ENCODE results near the gene RTKN.

The RTKN gene

GRCh38 chr2:74415762-74416395 lies 25.9 kb downstream of the RTKN start:
- no peak for DNase-seq

GRCh38 chr2:74414881-74415761 lies 26.6 kb downstream of the RTKN start:
- peak in 1 of 2 experiments; percentile 23 for DNase-seq

GRCh38 chr2:74414441-74414840 lies 27.3 kb downstream of the RTKN start:
- DNase-seq: no peak

- DNase-seq: no peak
These were observed 28.6 kb downstream of the RTKN start for GRCh38 chr2:74413001-74413698.

- DNase-seq: no peak
These were observed 34.1 kb downstream of the RTKN start for GRCh38 chr2:74407682-74408081.

- no peak for DNase-seq
These were observed 35.7 kb downstream of the RTKN start for GRCh38 chr2:74406035-74406434.

- DNase-seq: no peak
These were observed 39.8 kb downstream of the RTKN start for GRCh38 chr2:74401891-74402290.

GRCh38 chr2:74399785-74400184 lies 42.0 kb downstream of the RTKN start:
- peak in 1 of 2 experiments; percentile 39 for DNase-seq

- no peak for DNase-seq
These were observed 45.6 kb downstream of the RTKN start for GRCh38 chr2:74396149-74396548.

GRCh38 chr2:74393525-74393924 lies 48.2 kb downstream of the RTKN start:
- no peak for DNase-seq

GRCh38 chr2:74392449-74392743 lies 49.3 kb downstream of the RTKN start:
- no peak for DNase-seq

- DNase-seq: peak; percentile 81 to 94
These were observed 49.9 kb downstream of the RTKN start for GRCh38 chr2:74391580-74392448.

- DNase-seq: peak in 1 of 2 experiments; percentile 54
These were observed 50.5 kb downstream of the RTKN start for GRCh38 chr2:74391209-74391579.

- DNase-seq: no peak
These were observed 51.1 kb downstream of the RTKN start for GRCh38 chr2:74390606-74391005.

- no peak for DNase-seq
These were observed 54.4 kb downstream of the RTKN start for GRCh38 chr2:74387346-74387745.

GRCh38 chr2:74385396-74385795 lies 56.3 kb downstream of the RTKN start:
- DNase-seq: no peak

- no peak for DNase-seq
These were observed 57.7 kb downstream of the RTKN start for GRCh38 chr2:74384051-74384450.

- DNase-seq: no peak
These were observed 58.5 kb downstream of the RTKN start for GRCh38 chr2:74383254-74383653.

GRCh38 chr2:74381751-74382150 lies 60.0 kb downstream of the RTKN start:
- DNase-seq: no peak

- DNase-seq: peak; percentile 4 to 31
These were observed 61.6 kb downstream of the RTKN start, which contains the start of gene DCTN1 for GRCh38 chr2:74379851-74380789. DCTN1 (minus strand) TSS chr2:74380311; CDS start chr2:74380037, 274 bp downstream.

- DNase-seq: no peak
These were observed 63.7 kb downstream of the RTKN start for GRCh38 chr2:74378007-74378406.

GRCh38 chr2:74375838-74376237 lies 65.9 kb downstream of the RTKN start:
- DNase-seq: no peak

Measured in NCI-H526 (cell line).